ENCODE measurements around the gene APBA2. TPM values are rescaled to one million over a fixed set of nuclear protein-coding genes. Genes with fewer than 3 reads are reported as not detected.

Gene APBA2
- total and polyA plus RNA-seq, 2 of the 13 experiments (the other 11 are each of a cell fraction or from before 2014, with no cell fraction given): 0.62 to 2.3 TPM

DNA sequence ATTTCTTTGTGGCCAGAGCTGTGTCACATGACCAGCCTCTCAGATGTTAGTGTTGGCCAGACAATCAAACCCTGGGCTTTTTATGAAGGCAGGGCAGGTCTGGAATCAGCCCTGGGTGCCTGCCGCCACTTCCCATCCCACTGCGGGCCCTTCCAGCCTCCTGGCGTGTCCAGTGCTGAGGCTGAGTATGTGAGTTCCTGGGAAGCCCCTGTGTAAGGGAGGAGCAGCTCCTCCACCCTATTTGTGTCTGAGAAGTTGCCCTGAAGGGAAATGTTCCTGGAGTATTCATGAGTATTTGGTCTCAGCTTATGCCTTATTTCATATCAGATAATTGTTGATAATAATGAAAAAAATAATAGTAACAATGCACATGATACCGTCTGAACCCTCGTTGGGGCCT is 193.7 kb downstream of the APBA2 start:
- DNase-seq (ENCODE audit: low spot score) (no peak), ATAC-seq (no peak), FAIRE-seq (no peak)
- in situ Hi-C loops (cut with HindIII; ENCODE audit: extremely low pct_ligation_motif_present, low pct_unique_long_range_greater_than_20kb): no loop called here
- no TSS peak for BruUV-seq (replicated peaks)
- POLR2A ChIA-PET: no interaction called here
- no peak for TF ChIP-seq MAFK (conservative IDR thresholded peaks at IDR 0.05 in 1 of 2, IDR thresholded peaks at IDR 0.05 in 1 of 2; ENCODE audit: low read length in 2 of 2)
- no peak for TF ChIP-seq THYN1 (CRISPR knock-in tag; IDR thresholded peaks at IDR 0.05; ENCODE audit: borderline replicate concordance, low read depth)
- TF ChIP-seq NAIF1 (CRISPR knock-in tag; IDR thresholded peaks at IDR 0.05; ENCODE audit: borderline replicate concordance): no peak
- TF ChIP-seq SNAPC2 (CRISPR knock-in tag; IDR thresholded peaks at IDR 0.05): no peak
- TF ChIP-seq TMF1 (CRISPR knock-in tag; IDR thresholded peaks at IDR 0.05; ENCODE audit: low read depth): no peak
- TF ChIP-seq CEBPB (IDR thresholded peaks at IDR 0.05; ENCODE audit: borderline replicate concordance, low read depth, low read length): no peak
- TF ChIP-seq, protein P1, sequence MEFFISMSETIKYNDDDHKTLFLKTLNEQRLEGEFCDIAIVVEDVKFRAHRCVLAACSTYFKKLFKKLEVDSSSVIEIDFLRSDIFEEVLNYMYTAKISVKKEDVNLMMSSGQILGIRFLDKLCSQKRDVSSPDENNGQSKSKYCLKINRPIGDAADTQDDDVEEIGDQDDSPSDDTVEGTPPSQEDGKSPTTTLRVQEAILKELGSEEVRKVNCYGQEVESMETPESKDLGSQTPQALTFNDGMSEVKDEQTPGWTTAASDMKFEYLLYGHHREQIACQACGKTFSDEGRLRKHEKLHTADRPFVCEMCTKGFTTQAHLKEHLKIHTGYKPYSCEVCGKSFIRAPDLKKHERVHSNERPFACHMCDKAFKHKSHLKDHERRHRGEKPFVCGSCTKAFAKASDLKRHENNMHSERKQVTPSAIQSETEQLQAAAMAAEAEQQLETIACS (CRISPR knock-in tag; IDR thresholded peaks at IDR 0.05): no peak
- TF ChIP-seq KLF6 (CRISPR knock-in tag; IDR thresholded peaks at IDR 0.05): no peak
- TF ChIP-seq ZNF709 (CRISPR knock-in tag; IDR thresholded peaks at IDR 0.05): no peak
- no peak for TF ChIP-seq ZNF382 (CRISPR knock-in tag; IDR thresholded peaks at IDR 0.05; ENCODE audit: borderline replicate concordance)
- TF ChIP-seq ZFY (CRISPR knock-in tag; IDR thresholded peaks at IDR 0.05): no peak
- TF ChIP-seq KLF12 (CRISPR knock-in tag; IDR thresholded peaks at IDR 0.05; ENCODE audit: borderline replicate concordance): no peak
- Histone ChIP-seq H3K9ac (ENCODE audit: insufficient read depth, low read depth, low read length) (no peak overlapping the region), H2AFZ (ENCODE audit: low read length) (no peak overlapping the region), H3K4me2 (ENCODE audit: low read depth, low read length) (no peak overlapping the region), H3K27me3 (ENCODE audit: control insufficient read depth in 1 of 2, insufficient read depth in 2 of 2, low read length in 2 of 2) (no peaks in the 10 kb centered on the region; a peak in 1 of 5 replicates), H3K79me2 (ENCODE audit: insufficient read depth, low read length) (no peaks in the 10 kb centered on the region), H3K9me3 (ENCODE audit: low read length) (no peaks in the 10 kb centered on the region), H4K20me1 (ENCODE audit: insufficient read depth, low read length) (no peaks in the 10 kb centered on the region), H3K4me3 (replicated peaks in 1 of 3; ENCODE audit: insufficient read depth in 1 of 3, low read depth in 2 of 3, low read length in 3 of 3) (no peak overlapping the region), H3K36me3 (replicated peaks in 1 of 2; ENCODE audit: control insufficient read depth in 1 of 2, insufficient read depth in 2 of 2, low read length in 2 of 2) (no peaks in the 10 kb centered on the region), H3K4me1 (ENCODE audit: insufficient read depth, low read length) (no peaks in the 10 kb centered on the region), H3K27ac (ENCODE audit: extremely low read length, insufficient read depth, low read length) (no peak overlapping the region)
- CTCF ChIA-PET (ENCODE audit: low intra/inter-chr PET ratio, low total read pairs): no interaction called here
- 53% methylated on average over 5 of the region's 5 CpGs for WGBS (ENCODE audit: low lambda C conversion rate)
- intact Hi-C loops (cut with micrococcal nuclease; ENCODE audit: unreplicated experiment): no loop called here

All from HepG2 (cell line).